ENCODE results near the gene AQP7. TPM values are rescaled to one million over a fixed set of nuclear protein-coding genes. Genes with fewer than 3 reads are reported as not detected.
"Not testable (repeated sequence)": the region's sequence is repeated elsewhere in the genome, so short reads cannot be mapped to it uniquely, and the experiment has no call there.

Gene AQP7
- total RNA-seq, 1 experiment from 2014 or later = 0.32 TPM

DNA sequence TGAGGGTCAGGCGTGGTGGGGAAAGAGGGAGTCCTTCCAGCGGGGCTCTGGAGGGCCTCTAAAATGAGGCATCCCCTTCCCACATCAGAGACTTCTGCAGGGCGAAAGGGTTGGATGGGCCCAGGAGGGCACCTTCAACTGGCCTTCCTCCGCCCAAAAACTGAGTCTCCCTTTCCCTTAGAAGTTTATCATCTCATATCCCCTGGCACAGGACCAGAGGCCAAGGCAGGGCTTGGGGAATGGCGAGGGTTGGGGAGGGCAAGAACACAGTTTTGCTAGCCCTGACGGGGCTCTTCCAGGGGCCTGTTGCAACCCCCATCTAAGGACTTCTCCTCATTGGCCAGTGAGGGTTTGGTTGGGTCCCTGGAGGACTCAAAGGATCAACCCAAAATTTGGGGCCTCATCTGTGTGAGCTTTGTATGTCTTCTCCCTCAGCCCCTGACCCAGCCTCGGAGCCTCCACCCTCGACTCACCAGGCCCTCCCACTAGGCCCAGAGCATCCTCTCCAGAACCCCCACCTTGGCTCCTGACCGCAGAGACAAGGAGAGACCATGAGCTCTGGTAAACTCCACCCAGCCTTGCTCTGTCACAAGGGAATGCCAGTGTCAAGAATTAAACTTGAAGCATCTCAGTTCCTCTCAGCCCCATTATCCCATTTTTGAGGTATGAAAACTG, 24.1 kb downstream of the AQP7 start:
- no peak for DNase-seq

DNA sequence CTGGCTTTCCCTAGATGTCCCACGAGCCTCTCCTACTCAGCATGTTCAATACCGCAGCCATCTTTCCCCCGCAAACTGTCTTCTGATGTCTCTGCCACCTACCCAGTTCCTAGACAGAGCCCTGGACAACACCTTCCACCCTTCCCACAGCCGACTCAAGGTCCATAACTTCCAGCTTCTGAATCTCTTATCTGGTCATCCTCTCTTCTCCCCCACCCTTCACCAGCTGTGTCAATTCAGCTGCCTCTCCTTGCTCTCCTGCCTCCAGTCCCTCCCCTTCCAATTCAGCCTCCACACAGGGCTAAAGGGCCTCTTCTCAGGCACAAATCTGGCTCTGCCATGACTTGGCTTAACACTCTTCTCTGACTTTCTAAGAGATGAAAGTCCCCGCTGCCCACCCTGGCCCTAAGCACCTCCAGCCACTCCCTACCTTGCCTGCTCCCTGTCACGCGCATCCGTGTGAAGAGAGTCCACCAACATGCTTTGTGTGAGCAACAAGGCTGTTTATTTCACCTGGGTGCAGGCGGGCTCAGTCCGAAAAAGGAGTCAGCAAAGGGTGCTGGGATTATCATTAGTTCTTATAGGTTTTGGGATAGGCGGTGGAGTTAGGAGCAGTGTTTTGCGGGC, 25.2 kb downstream of the AQP7 start:
- Histone ChIP-seq H3K36me3 (no peaks in the 10 kb centered on the region), H3K27ac (no peak overlapping the region), H3K4me3 (no peak overlapping the region), H3K4me1 (peaks cover 4% of the 10 kb centered on the region; the same call in 1 of the 2 replicates), H3K9me3 (replicated peaks) (no peaks in the 10 kb centered on the region), H3K27me3 (no peaks in the 10 kb centered on the region)
- no peak for DNase-seq

More for the DNA sequence above, 24.1 kb downstream of the AQP7 start:
- Histone ChIP-seq H3K9me3 (replicated peaks) (no peaks in the 10 kb centered on the region), H3K4me3 (no peak overlapping the region), H3K36me3 (no peaks in the 10 kb centered on the region), H3K4me1 (peaks cover 4% of the 10 kb centered on the region; the same call in 1 of the 2 replicates), H3K27me3 (no peaks in the 10 kb centered on the region), H3K27ac (no peak overlapping the region)

DNA sequence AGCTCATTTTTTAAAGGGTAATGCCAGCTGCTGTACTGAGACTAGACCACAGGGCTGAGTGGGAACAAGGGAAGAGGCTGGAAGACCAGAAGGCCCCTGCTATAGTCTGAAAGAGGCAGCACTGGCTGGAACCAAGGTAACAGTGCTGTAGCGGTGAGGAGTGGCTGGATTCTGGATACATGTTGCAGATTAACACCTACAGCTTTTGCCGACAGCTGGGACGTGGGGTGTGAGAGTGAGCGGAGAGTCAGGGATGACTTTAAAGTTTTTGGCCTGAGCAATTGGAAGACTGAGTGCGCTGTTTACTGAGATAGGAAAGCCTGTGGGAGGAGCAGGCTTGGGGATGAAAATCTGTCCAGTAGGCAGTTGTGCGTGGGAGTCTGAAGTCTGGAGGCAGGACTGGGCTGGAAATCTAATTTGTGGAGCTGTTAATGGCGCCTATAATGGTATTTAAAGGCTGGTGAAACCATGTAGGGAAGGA, 26.5 kb downstream of the AQP7 start:
- Histone ChIP-seq H3K27ac (peak overlapping the region; percentile 42), H3K36me3 (0 out of 2 replicates have a peak, but pooled peaks cover 4% of the 10 kb centered on the region), H3K4me3 (peak overlapping the region; percentile 9; the same call in 1 of the 2 replicates), H3K4me1 (no peaks in the 10 kb centered on the region), H3K9me3 (replicated peaks) (no peaks in the 10 kb centered on the region), H3K27me3 (no peaks in the 10 kb centered on the region)
- peak in 1 of 2 experiments; percentile 53 for DNase-seq

GRCh38 chr9:33375238-33375840, 27.0 kb downstream of the AQP7 start:
- H3K9me3 ChIP-seq (replicated peaks) = no peaks in the 10 kb centered on the region
- peak; percentile 42 to 67 for DNase-seq
- H3K27me3 ChIP-seq = no peaks in the 10 kb centered on the region
- H3K27ac ChIP-seq = peak overlapping the region; percentile 42
- peak overlapping the region; percentile 9 for H3K4me3 ChIP-seq
- H3K36me3 ChIP-seq = 0 out of 2 replicates have a peak, but pooled peaks cover 4% of the 10 kb centered on the region
- H3K4me1 ChIP-seq = no peaks in the 10 kb centered on the region

DNA sequence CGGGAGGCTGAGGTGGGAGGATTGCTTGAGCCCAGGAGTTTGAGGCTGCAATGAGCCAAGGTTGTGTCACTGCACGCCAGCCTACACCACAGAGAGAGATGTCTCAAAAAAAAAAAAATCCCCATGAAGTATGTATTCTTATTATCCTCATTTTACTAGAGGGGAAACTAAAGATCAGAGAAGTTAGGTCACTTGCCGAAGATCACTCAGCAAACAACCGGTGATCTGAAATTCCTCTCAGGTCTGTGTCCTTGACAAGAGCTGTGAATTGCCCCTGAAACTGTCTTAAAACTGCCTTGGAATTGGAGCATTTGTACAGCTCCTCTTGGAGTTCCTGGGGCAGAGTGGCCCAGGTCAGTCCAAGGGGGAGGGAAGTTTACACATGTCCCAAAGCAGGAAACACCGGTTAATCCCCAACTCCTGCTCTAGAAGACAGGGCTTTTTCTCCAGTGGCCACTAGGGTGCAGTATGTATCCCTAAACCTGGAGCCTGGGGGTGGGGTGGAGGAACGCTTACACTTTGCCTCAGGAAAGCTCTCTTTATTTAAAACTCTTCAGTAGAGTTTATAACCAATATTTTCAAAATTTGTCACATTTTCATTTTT, 27.6 kb downstream of the AQP7 start:
- H3K27ac ChIP-seq = no peak overlapping the region
- H3K4me3 ChIP-seq = peak overlapping the region; percentile 9
- H3K4me1 ChIP-seq = no peaks in the 10 kb centered on the region
- DNase-seq = peak; percentile 75 to 88
- no peaks in the 10 kb centered on the region for H3K9me3 ChIP-seq (replicated peaks)
- peaks cover 8% of the 10 kb centered on the region for H3K36me3 ChIP-seq
- H3K27me3 ChIP-seq = no peaks in the 10 kb centered on the region

DNA sequence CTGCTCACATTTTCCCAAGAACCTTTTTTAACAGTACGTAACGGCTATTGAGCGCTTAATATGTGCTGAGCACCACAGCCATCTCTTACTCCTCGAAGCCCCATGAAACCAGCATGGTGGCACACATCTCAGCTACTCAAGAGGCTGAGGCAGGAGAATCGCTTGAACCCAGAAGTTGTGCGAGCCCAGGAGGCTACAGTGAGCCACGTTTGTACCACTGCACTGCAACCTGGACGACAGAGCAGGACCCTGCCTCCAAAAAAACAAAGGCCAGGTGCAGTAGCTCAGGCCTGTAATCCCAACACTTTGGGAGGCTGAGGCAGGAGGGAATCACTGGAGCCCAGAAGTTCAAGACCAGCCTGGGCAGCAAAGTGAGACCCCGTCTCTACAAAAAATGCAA, 28.2 kb downstream of the AQP7 start:
- no peak for DNase-seq
- no peak overlapping the region for H3K27ac ChIP-seq
- peaks cover 8% of the 10 kb centered on the region for H3K36me3 ChIP-seq

GRCh38 chr9:33372900-33373299, 29.5 kb downstream of the AQP7 start:
- no peak overlapping the region for H3K27ac ChIP-seq
- peaks cover 8% of the 10 kb centered on the region for H3K36me3 ChIP-seq
- no peak overlapping the region for H3K4me3 ChIP-seq
- no peaks in the 10 kb centered on the region for H3K4me1 ChIP-seq
- H3K9me3 ChIP-seq (replicated peaks) = no peaks in the 10 kb centered on the region
- no peaks in the 10 kb centered on the region for H3K27me3 ChIP-seq
- DNase-seq = no peak

More for the DNA sequence above, 28.2 kb downstream of the AQP7 start:
- Histone ChIP-seq H3K9me3 (replicated peaks) (no peaks in the 10 kb centered on the region), H3K4me1 (no peaks in the 10 kb centered on the region), H3K27me3 (no peaks in the 10 kb centered on the region), H3K4me3 (no peak overlapping the region)

DNA sequence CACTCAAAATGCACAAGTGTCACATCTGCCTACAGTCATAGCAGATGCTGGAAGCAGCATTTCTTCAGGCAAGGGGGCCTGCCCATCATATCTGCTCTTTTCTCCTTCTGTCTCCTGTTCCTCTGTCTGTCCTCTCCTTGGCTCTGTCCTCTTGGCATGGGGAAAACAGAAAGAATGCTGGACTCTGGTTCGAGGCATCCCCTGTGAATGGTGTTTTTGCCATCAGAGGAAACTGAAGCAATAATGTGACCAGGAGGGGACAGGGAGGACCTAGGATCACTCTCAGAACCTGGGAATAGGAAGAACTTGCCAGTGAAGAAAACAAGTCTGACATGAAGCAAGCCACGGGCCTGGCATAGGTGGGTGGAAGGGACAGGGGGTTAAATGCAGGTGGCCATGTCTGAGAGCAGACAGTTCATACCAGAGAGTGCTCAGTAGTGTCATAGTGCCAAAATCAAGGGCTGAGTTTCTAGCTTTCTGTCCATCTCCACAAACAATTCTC, 35.3 kb downstream of the AQP7 start:
- Histone ChIP-seq H3K4me3 (no peak overlapping the region), H3K27ac (no peak overlapping the region), H3K4me1 (no peaks in the 10 kb centered on the region), H3K9me3 (replicated peaks) (no peaks in the 10 kb centered on the region), H3K36me3 (peaks cover 19% of the 10 kb centered on the region), H3K27me3 (no peaks in the 10 kb centered on the region)
- no peak for DNase-seq

- not testable (repeated sequence) for H3K27ac ChIP-seq; H3K27me3 ChIP-seq; DNase-seq; H3K9me3 ChIP-seq (replicated peaks); H3K4me1 ChIP-seq; H3K4me3 ChIP-seq
- peaks cover 12% of the 10 kb centered on the region for H3K36me3 ChIP-seq
Measured at GRCh38 chr9:33364814-33365213, 37.6 kb downstream of the AQP7 start.

DNA sequence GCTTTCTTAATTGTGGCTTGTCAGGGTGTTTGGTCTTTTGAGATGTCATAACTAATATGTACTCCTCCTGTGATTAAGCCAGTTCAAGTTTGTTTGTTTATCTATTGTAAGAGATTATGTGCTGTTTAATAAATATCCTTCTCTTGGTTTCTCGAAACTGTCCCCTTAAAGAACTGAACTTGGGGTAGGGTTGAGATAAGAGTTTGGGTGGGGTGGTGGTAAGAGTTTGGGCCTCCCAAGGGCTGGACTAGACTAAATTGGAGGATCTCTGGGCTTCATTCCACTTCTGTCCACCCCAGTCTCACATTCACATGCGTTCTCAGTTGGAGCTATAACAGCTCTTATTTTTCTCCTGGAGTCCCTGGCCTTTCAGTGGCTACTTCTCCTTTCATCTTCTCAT, 38.2 kb downstream of the AQP7 start:
- no peak for DNase-seq
- Histone ChIP-seq H3K4me3 (no peak overlapping the region), H3K9me3 (replicated peaks) (no peaks in the 10 kb centered on the region), H3K36me3 (peaks cover 11% of the 10 kb centered on the region), H3K27ac (no peak overlapping the region), H3K4me1 (no peaks in the 10 kb centered on the region), H3K27me3 (no peaks in the 10 kb centered on the region)

DNA sequence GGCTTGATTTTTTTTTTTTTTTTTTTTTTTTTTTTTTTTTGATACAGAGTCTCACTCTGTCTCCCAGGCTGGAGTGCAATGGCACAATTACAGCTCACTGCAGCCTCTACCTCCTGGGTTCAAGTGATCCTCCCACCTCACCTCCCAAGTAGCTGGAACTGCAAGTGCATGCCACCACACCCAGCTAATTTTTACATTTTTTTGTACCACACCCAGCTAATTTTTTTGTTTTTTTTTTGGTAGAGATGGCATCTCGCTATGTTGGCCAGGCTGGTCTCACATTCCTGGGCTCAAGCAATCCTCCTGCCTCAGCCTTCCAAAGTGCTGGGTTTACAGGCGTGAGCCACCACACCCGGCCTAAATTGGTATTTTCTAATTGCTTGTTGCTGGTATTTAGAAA, 43.7 kb downstream of the AQP7 start:
- not testable (repeated sequence) for H3K9me3 ChIP-seq (replicated peaks); DNase-seq; H3K4me3 ChIP-seq; H3K36me3 ChIP-seq; H3K27ac ChIP-seq; H3K27me3 ChIP-seq
- H3K4me1 ChIP-seq = peaks cover 15% of the 10 kb centered on the region

GRCh38 chr9:33355933-33356332, 46.4 kb downstream of the AQP7 start:
- Histone ChIP-seq H3K36me3 (peaks cover 8% of the 10 kb centered on the region), H3K4me3 (no peak overlapping the region), H3K4me1 (peaks cover 15% of the 10 kb centered on the region), H3K27me3 (no peaks in the 10 kb centered on the region), H3K9me3 (replicated peaks) (no peaks in the 10 kb centered on the region), H3K27ac (no peak overlapping the region)
- DNase-seq = no peak

- peaks cover 10% of the 10 kb centered on the region for H3K36me3 ChIP-seq
- no peaks in the 10 kb centered on the region for H3K27me3 ChIP-seq
- peak; percentile 48 to 72 for DNase-seq
- H3K9me3 ChIP-seq (replicated peaks) = no peaks in the 10 kb centered on the region
- H3K27ac ChIP-seq = peak overlapping the region; percentile 48
- peaks cover 15% of the 10 kb centered on the region for H3K4me1 ChIP-seq
- H3K4me3 ChIP-seq = no peak overlapping the region
Measured at GRCh38 chr9:33354651-33355211, 47.6 kb downstream of the AQP7 start.

GRCh38 chr9:33351547-33351946, 50.8 kb downstream of the AQP7 start:
- Histone ChIP-seq H3K27me3 (no peaks in the 10 kb centered on the region), H3K4me1 (peaks cover 15% of the 10 kb centered on the region), H3K9me3 (replicated peaks) (no peaks in the 10 kb centered on the region), H3K4me3 (no peak overlapping the region), H3K27ac (no peak overlapping the region), H3K36me3 (peaks cover 29% of the 10 kb centered on the region)
- no peak for DNase-seq

All from SJCRH30 (cell line).